ENCODE results near the gene CLIP4.

CLIP4 gene

GRCh38 chr2:29223257-29223656 is 108.0 kb downstream of the CLIP4 start:
- no peak overlapping the region for H3K4me3 ChIP-seq (ENCODE audit: low read length)
- DNase-seq (ENCODE audit: low read depth), result no peak
- TF ChIP-seq CTCF (conservative IDR thresholded peaks at IDR 0.05; ENCODE audit: low read depth, low read length), result no peak

- no peak for TF ChIP-seq CTCF (conservative IDR thresholded peaks at IDR 0.05; ENCODE audit: low read depth, low read length)
- DNase-seq (ENCODE audit: low read depth), result peak; percentile 94
- H3K4me3 ChIP-seq (ENCODE audit: low read length), result no peak overlapping the region
Observed at GRCh38 chr2:29223851-29224692, 108.9 kb downstream of the CLIP4 start.

GRCh38 chr2:29224693-29225551 is 109.7 kb downstream of the CLIP4 start:
- no peak overlapping the region for H3K4me3 ChIP-seq (ENCODE audit: low read length)
- no peak for TF ChIP-seq CTCF (conservative IDR thresholded peaks at IDR 0.05; ENCODE audit: low read depth, low read length)
- no peak for DNase-seq (ENCODE audit: low read depth)

GRCh38 chr2:29225814-29226213 is 110.6 kb downstream of the CLIP4 start:
- TF ChIP-seq CTCF (conservative IDR thresholded peaks at IDR 0.05; ENCODE audit: low read depth, low read length), result no peak
- DNase-seq (ENCODE audit: low read depth), result no peak
- H3K4me3 ChIP-seq (ENCODE audit: low read length), result no peak overlapping the region

GRCh38 chr2:29226375-29226774 is 111.2 kb downstream of the CLIP4 start:
- no peak for TF ChIP-seq CTCF (conservative IDR thresholded peaks at IDR 0.05; ENCODE audit: low read depth, low read length)
- H3K4me3 ChIP-seq (ENCODE audit: low read length), result no peak overlapping the region
- no peak for DNase-seq (ENCODE audit: low read depth)

GRCh38 chr2:29226808-29227207 is 111.6 kb downstream of the CLIP4 start:
- TF ChIP-seq CTCF (conservative IDR thresholded peaks at IDR 0.05; ENCODE audit: low read depth, low read length), result no peak
- H3K4me3 ChIP-seq (ENCODE audit: low read length), result no peak overlapping the region
- no peak for DNase-seq (ENCODE audit: low read depth)
